B cell (primary cell): ENCODE measurements around the gene BST2. TPM values are rescaled to one million over a fixed set of nuclear protein-coding genes. Genes with fewer than 3 reads are reported as not detected.
A peak's percentile ranks its signal among the peaks of the same experiment; 100 is the strongest.

Source experiments
- ATAC-seq: fragments of 200-7000 bp; cut with Tn5 transposase; one replicate; pipeline ENCODE4 v1.10.0; 2021; ENCODE audit warnings: low read depth, mild to moderate bottlenecking, moderate number of reproducible peaks, moderate library complexity
- CTCF ChIA-PET: fragments of 350-600 bp; sonication (Branson Sonifier 250); formaldehyde crosslinking; loops from one replicate; lab custom pipeline; 2021; ENCODE audit warnings: antibody characterized with exemption, inconsistent platforms; lab: Charles Lee
- POLR2A ChIA-PET: fragments of 350-600 bp; sonication (Branson Sonifier 250); formaldehyde crosslinking; loops from one replicate; lab custom pipeline; 2021; ENCODE audit warnings: antibody characterized with exemption; lab: Charles Lee
- DNase-seq: peaks from one replicate; pipeline ENCODE4 v3.0.0; 2013
- H2AFZ ChIP-seq: 2 replicates; pipeline ENCODE4 v1.6.1; 2012; ENCODE audit warnings: mild to moderate bottlenecking, low read depth, low read length; ENCODE audit not compliant: insufficient read depth, poor library complexity, severe bottlenecking
- H3K27ac ChIP-seq, 2 donors: 1 replicate in 1 of 2; 2 replicates in 1 of 2; pipeline ENCODE4 v1.5.1; 2012 to 2013; ENCODE audit warnings: low read length in 2 of 2, mild to moderate bottlenecking in 2 of 2, moderate library complexity in 1 of 2
- H3K27me3 ChIP-seq, 4 experiments: fragments of 200-600 bp in 1 of 4; sonication (generic) in 1 of 4; replicated peaks in 1 of 4; 1 replicate in 2 of 4; 2 replicates in 2 of 4; pipeline versions ENCODE4 v1.6.1 to v1.7.0; 2013 to 2016; ENCODE audit warnings: low read length in 3 of 4, mild to moderate bottlenecking in 2 of 4, mixed read lengths in 1 of 4, moderate library complexity in 1 of 4; ENCODE audit not compliant: insufficient read depth in 4 of 4, control insufficient read depth in 3 of 4; ENCODE audit errors: control extremely low read depth in 1 of 4
- H3K36me3 ChIP-seq, 2 experiments: replicated peaks in 1 of 2; 1 replicate in 1 of 2; 2 replicates in 1 of 2; pipeline versions ENCODE4 v1.6.1 to v1.7.1; 2013; ENCODE audit warnings: low read length in 1 of 2; ENCODE audit not compliant: insufficient read depth in 2 of 2, control insufficient read depth in 1 of 2; ENCODE audit errors: control extremely low read depth in 1 of 2, extremely low read depth in 1 of 2
- H3K4me1 ChIP-seq, 2 donors: fragments of 200-600 bp in 1 of 2; sonication (generic) in 1 of 2; 1 replicate in 1 of 2; 2 replicates in 1 of 2; pipeline versions ENCODE4 v1.5.1 to v1.6.1; 2013 to 2017; ENCODE audit warnings: low read length in 2 of 2; ENCODE audit not compliant: control insufficient read depth in 2 of 2, insufficient read depth in 2 of 2
- H3K4me2 ChIP-seq: replicated peaks from 2 replicates; pipeline ENCODE3; 2012; ENCODE audit warnings: mild to moderate bottlenecking, low read depth, low read length; ENCODE audit not compliant: poor library complexity, severe bottlenecking
- H3K4me3 ChIP-seq, 5 experiments: fragments of 200-600 bp in 1 of 5; sonication (generic) in 1 of 5; 1 replicate in 3 of 5; 2 replicates in 2 of 5; pipeline versions ENCODE4 v1.5.1 to v1.7.0; 2011 to 2016; ENCODE audit warnings: low read length in 4 of 5, mild to moderate bottlenecking in 4 of 5, low read depth in 2 of 5, control low read depth in 1 of 5, moderate library complexity in 1 of 5; ENCODE audit not compliant: insufficient read depth in 1 of 5; ENCODE audit errors: control extremely low read depth in 1 of 5, extremely low read depth in 1 of 5
- H3K79me2 ChIP-seq: fragments of 200-600 bp; sonication (generic); one replicate; pipeline ENCODE4 v1.6.0; 2016; ENCODE audit warnings: low read length; ENCODE audit not compliant: control insufficient read depth, insufficient read depth
- H3K9ac ChIP-seq: fragments of 200-600 bp; sonication (generic); 2 replicates; pipeline ENCODE4 v1.6.1; 2017; ENCODE audit warnings: mild to moderate bottlenecking, low read length, moderate library complexity
- H3K9me3 ChIP-seq, 3 donors: one replicate each; pipeline versions ENCODE4 v1.6.1 to v1.7.1; 2013; ENCODE audit warnings: low read length in 2 of 3; ENCODE audit not compliant: control insufficient read depth in 2 of 3, insufficient read depth in 1 of 3; ENCODE audit errors: control extremely low read depth in 1 of 3
- H4K20me1 ChIP-seq: 2 replicates; pipeline ENCODE4 v1.6.0; 2012; ENCODE audit warnings: mild to moderate bottlenecking, low read length; ENCODE audit not compliant: insufficient read depth, control insufficient read depth, poor library complexity, severe bottlenecking
- H3K27ac Mint-ChIP-seq: one replicate; pipeline ENCODE4 v1.8.0; 2021; ENCODE audit warnings: mixed read lengths
- H3K27me3 Mint-ChIP-seq: one replicate; pipeline ENCODE4 v1.8.0; 2021; ENCODE audit warnings: mixed read lengths
- H3K4me1 Mint-ChIP-seq: one replicate; pipeline ENCODE4 v1.8.0; 2021; ENCODE audit warnings: mixed read lengths
- H3K4me3 Mint-ChIP-seq: one replicate; pipeline ENCODE4 v1.8.0; 2021; ENCODE audit warnings: mixed read lengths
- H3K9me3 Mint-ChIP-seq: one replicate; pipeline ENCODE4 v1.8.0; 2022; ENCODE audit warnings: mixed read lengths; ENCODE audit not compliant: insufficient read depth
- CTCF ChIP-seq: fragments of 200-600 bp; IDR thresholded peaks from one replicate; pipeline ENCODE4 v1.8.0; 2022; ENCODE audit warnings: antibody characterized with exemption, mild to moderate bottlenecking
- EZH2 ChIP-seq: IDR thresholded peaks from 2 replicates; pipeline ENCODE4 v1.6.1; 2012; ENCODE audit warnings: borderline replicate concordance, low read depth, mild to moderate bottlenecking, moderate library complexity, low read length; ENCODE audit not compliant: insufficient read depth, poor library complexity, severe bottlenecking
- WGBS: methylation state at CpG from one replicate; pipeline ENCODE4 v1.1.5; 2013; ENCODE audit warnings: missing lambda C conversion rate; ENCODE audit not compliant: insufficient coverage; 5-methylcytosine and 5-hydroxymethylcytosine counted together
- intact Hi-C: fragments of 100-400 bp; cut with micrococcal nuclease; formaldehyde crosslinking; loops from one replicate; pipeline ENCODE4 v1.10.0; 2022
- polyA plus RNA-seq: library from polyadenylated mRNA; depleted of rRNA; stranded (reverse); fragments of >200 nt; gene quantifications from 2 replicates; pipeline ENCODE4 v1.2.3, GENCODE V29; 2012
- total RNA-seq, 2 donors: library from RNA; stranded (reverse); fragments of 120-200 nt in 1 of 2; gene quantifications; 1 replicate in 1 of 2; 2 replicates in 1 of 2; pipeline versions ENCODE4 v1.2.3 to v1.2.4, GENCODE V29; 2013 to 2022

BST2 gene
- total and polyA plus RNA-seq, 2 donors (not counting 1 experiment from before 2014, with no cell fraction given) = 59.7 to 79.5 TPM

- H3K27me3 Mint-ChIP-seq = no peaks in the 10 kb centered on the region
- Histone ChIP-seq H2AFZ (peak overlapping the region; percentile 84), H3K36me3 (no peaks in the 10 kb centered on the region), H3K4me1 (peaks cover 22 to 30% of the 10 kb centered on the region in 2 donors), H4K20me1 (no peaks in the 10 kb centered on the region), H3K27ac (no peak overlapping the region), H3K4me3 (peak overlapping the region in 4 of 5 experiments; percentile 41 to 69 (median 58)), H3K4me2 (peak overlapping the region; percentile 99), H3K9me3 (peaks cover 0 to 14% (median 0%) of the 10 kb centered on the region in 3 donors), H3K9ac (peak overlapping the region; percentile 68), H3K27me3 (peaks cover 0 to 24% (median 9%) of the 10 kb centered on the region in 4 experiments), H3K79me2 (no peaks in the 10 kb centered on the region)
- intact Hi-C loops = no loop called here
- H3K27ac Mint-ChIP-seq = no peak overlapping the region
- DNase-seq (no peak), ATAC-seq (no peak)
- ChIA-PET POLR2A (no interaction called here), CTCF (interaction anchor here (0.5 to 8.4 kb wide), 12 partner anchors 8 to 130 kb away, joined by 3 to 109 read pairs (median 3); partner anchors contain the start of genes BST2, DDA1 and MRPL34)
- H3K4me3 Mint-ChIP-seq = peak overlapping the region; percentile 56
- no peak for TF ChIP-seq CTCF
- no peak for TF ChIP-seq EZH2
- H3K4me1 Mint-ChIP-seq = peaks cover 19% of the 10 kb centered on the region
- 6% methylated on average over 34 of the region's 37 CpGs for whole genome bisulfite sequencing
- H3K9me3 Mint-ChIP-seq = peaks cover 3% of the 10 kb centered on the region
Measured at GRCh38 chr19:17389957-17390664, 15.3 kb downstream of the BST2 start.

GRCh38 chr19:17389288-17389687 lies 16.1 kb downstream of the BST2 start:
- H3K27ac Mint-ChIP-seq = no peak overlapping the region
- ChIA-PET CTCF (interaction anchor here (0.6 to 8.4 kb wide), 18 partner anchors 9 to 130 kb away, joined by 3 to 109 read pairs (median 4); partner anchors contain the start of genes ANKLE1, BABAM1, BST2 and DDA1), POLR2A (no interaction called here)
- no peak for TF ChIP-seq EZH2
- TF ChIP-seq CTCF = no peak
- H3K4me1 ChIP-seq = peaks cover 17 to 26% of the 10 kb centered on the region in 2 donors
- H3K9me3 ChIP-seq = peaks cover 0 to 14% (median 0%) of the 10 kb centered on the region in 3 donors
- H3K4me3 Mint-ChIP-seq = peak overlapping the region; percentile 48
- peaks cover 15% of the 10 kb centered on the region for H3K4me1 Mint-ChIP-seq
- DNase-seq (no peak), ATAC-seq (no peak)
- H3K27ac ChIP-seq = no peak overlapping the region
- no peaks in the 10 kb centered on the region for H3K79me2 ChIP-seq
- H3K36me3 ChIP-seq = no peaks in the 10 kb centered on the region
- no peaks in the 10 kb centered on the region for H4K20me1 ChIP-seq
- H3K27me3 Mint-ChIP-seq = no peaks in the 10 kb centered on the region
- peaks cover 3% of the 10 kb centered on the region for H3K9me3 Mint-ChIP-seq
- intact Hi-C loops = no loop called here
- no peak overlapping the region for H3K4me2 ChIP-seq
- H3K4me3 ChIP-seq = no peak overlapping the region
- 60% methylated on average over 1 of the region's 1 CpG for WGBS
- no peak overlapping the region for H2AFZ ChIP-seq
- H3K27me3 ChIP-seq = peaks cover 0 to 24% (median 9%) of the 10 kb centered on the region in 4 experiments
- no peak overlapping the region for H3K9ac ChIP-seq
